ENCODE results near the gene EPHB1.
"Not testable (repeated sequence)": the region's sequence is repeated elsewhere in the genome, so short reads cannot be mapped to it uniquely, and the experiment has no call there.

EPHB1 gene

GRCh38 chr3:134970895-134971294, 175.8 kb downstream of the EPHB1 start:
- no peak overlapping the region for H3K4me3 ChIP-seq (ENCODE audit: low read depth in 1 of 2, low read length in 2 of 2)
- H3K27ac ChIP-seq (ENCODE audit: low read depth, low read length) = no peak overlapping the region
- H3K36me3 ChIP-seq (ENCODE audit: insufficient read depth, low read length) = no peaks in the 10 kb centered on the region

DNA sequence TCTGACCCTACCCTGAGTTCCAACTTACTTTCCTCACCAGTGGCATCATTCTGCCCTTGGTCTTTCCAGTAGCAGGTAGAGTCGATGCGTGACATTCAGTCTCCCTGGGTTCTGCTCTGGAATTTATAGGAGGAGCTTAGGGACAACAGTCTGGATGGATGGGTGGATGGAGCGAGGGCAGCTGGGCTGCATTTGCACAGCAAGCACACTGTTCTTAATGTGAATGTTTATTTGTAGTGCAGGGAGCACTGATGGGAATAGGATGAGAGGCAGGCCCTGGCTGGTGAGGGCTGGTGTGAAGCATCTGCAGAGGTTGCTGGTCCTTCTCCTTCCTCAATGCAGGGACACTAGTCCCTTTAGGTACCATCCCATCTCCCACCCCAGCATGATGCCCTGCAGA, 176.2 kb downstream of the EPHB1 start:
- no peak overlapping the region for H3K9ac ChIP-seq (ENCODE audit: low read length)
- H3K27ac ChIP-seq (ENCODE audit: low read depth, low read length) = no peak overlapping the region
- no peaks in the 10 kb centered on the region for H3K27me3 ChIP-seq (ENCODE audit: control insufficient read depth in 1 of 2, insufficient read depth in 2 of 2, low read length in 2 of 2)

More at GRCh38 chr3:134970895-134971294, 175.8 kb downstream of the EPHB1 start:
- no peaks in the 10 kb centered on the region for H3K9me3 ChIP-seq (ENCODE audit: low read length)
- H3K4me1 ChIP-seq (ENCODE audit: insufficient read depth, low read length) = no peaks in the 10 kb centered on the region
- no peak overlapping the region for H3K9ac ChIP-seq (ENCODE audit: low read length)
- H3K27me3 ChIP-seq (ENCODE audit: control insufficient read depth in 1 of 2, insufficient read depth in 2 of 2, low read length in 2 of 2) = no peaks in the 10 kb centered on the region

DNA sequence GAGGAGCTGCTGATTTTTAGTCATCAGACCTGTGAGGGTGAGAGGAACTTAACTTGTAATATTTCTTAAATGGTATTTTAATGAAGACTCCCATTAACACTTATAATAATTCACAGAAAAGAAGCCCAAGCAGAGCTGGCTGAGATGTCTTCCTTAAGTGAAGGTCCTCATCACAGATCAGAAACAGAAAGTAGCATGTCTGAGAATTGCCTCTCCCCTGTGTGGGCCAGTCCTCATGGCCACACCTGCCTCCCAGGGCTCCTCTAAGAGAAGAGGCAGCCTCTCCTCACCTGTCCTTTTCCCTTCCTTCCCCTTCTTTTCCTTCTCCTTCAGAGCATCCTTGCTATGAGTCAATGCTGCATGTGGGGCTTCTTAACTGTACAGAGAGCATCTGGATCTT, 176.8 kb downstream of the EPHB1 start:
- not testable (repeated sequence) for H3K9ac ChIP-seq (ENCODE audit: low read length); H3K9me3 ChIP-seq (ENCODE audit: low read length); H3K27ac ChIP-seq (ENCODE audit: low read depth, low read length); H3K36me3 ChIP-seq (ENCODE audit: insufficient read depth, low read length); H3K27me3 ChIP-seq (ENCODE audit: control insufficient read depth in 1 of 2, insufficient read depth in 2 of 2, low read length in 2 of 2); H3K4me3 ChIP-seq (ENCODE audit: low read depth in 1 of 2, low read length in 2 of 2); H3K4me1 ChIP-seq (ENCODE audit: insufficient read depth, low read length)

More for the DNA sequence above, 176.2 kb downstream of the EPHB1 start:
- H3K4me1 ChIP-seq (ENCODE audit: insufficient read depth, low read length) = no peaks in the 10 kb centered on the region
- no peaks in the 10 kb centered on the region for H3K9me3 ChIP-seq (ENCODE audit: low read length)
- H3K4me3 ChIP-seq (ENCODE audit: low read depth in 1 of 2, low read length in 2 of 2) = no peak overlapping the region
- no peaks in the 10 kb centered on the region for H3K36me3 ChIP-seq (ENCODE audit: insufficient read depth, low read length)

DNA sequence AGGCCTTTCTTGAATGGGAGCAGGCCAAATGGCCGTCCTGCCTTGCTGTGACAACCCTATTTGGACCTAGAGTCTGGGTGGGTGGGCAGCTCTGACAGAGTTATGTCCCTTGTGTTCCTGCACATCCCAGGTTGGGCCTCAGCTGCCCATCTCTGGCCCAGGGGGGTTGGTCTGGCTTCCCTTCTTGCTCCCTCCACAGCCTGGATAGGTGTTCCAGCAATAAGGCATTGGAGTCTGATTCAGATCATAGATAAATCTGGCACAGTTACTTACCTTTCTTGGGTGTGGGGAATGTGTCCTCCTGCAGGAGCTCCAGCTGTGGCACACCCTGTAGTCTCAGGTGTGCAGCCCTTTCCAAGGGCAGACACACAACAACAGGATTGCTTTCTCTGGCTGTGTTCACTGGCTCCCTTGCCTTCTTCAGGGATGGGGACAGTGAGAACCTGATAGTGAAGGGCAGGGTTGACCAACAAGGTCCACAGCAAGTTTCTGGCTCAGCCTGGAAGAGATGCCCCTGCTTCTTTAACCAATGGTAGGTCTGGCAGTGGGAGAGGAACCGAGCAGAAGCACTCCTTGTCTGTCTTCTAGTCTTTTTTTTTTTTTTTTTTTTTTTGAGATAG, 177.9 kb downstream of the EPHB1 start:
- Histone ChIP-seq H3K9ac (ENCODE audit: low read length) (no peak overlapping the region), H3K36me3 (ENCODE audit: insufficient read depth, low read length) (no peaks in the 10 kb centered on the region), H3K4me1 (ENCODE audit: insufficient read depth, low read length) (no peaks in the 10 kb centered on the region), H3K4me3 (ENCODE audit: low read depth in 1 of 2, low read length in 2 of 2) (no peak overlapping the region), H3K9me3 (ENCODE audit: low read length) (no peaks in the 10 kb centered on the region), H3K27me3 (ENCODE audit: control insufficient read depth in 1 of 2, insufficient read depth in 2 of 2, low read length in 2 of 2) (no peaks in the 10 kb centered on the region), H3K27ac (ENCODE audit: low read depth, low read length) (no peak overlapping the region)

DNA sequence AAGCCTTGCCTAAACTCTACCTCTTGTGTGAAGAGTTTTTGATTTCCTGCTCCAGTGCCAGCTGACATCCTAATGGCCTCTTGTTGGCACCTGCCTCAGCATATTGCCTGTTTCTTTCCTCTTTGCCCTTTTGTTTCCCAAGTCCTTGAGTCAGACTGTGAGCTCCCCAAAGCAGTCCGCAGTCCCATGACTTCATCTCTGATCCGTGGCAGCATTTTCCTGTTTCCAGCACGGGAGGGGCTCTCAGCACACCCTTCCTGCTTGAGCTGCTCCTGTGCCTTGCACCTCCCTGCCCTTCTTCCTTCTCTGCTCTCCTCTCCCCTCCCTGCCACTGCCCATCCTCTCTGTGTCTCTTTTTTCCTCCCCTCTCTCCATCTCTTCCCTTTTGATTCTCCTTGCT, 179.6 kb downstream of the EPHB1 start:
- no peaks in the 10 kb centered on the region for H3K27me3 ChIP-seq (ENCODE audit: control insufficient read depth in 1 of 2, insufficient read depth in 2 of 2, low read length in 2 of 2)
- no peak overlapping the region for H3K27ac ChIP-seq (ENCODE audit: low read depth, low read length)
- no peak overlapping the region for H3K9ac ChIP-seq (ENCODE audit: low read length)
- H3K9me3 ChIP-seq (ENCODE audit: low read length) = no peaks in the 10 kb centered on the region
- no peaks in the 10 kb centered on the region for H3K4me1 ChIP-seq (ENCODE audit: insufficient read depth, low read length)
- H3K36me3 ChIP-seq (ENCODE audit: insufficient read depth, low read length) = no peaks in the 10 kb centered on the region
- no peak overlapping the region for H3K4me3 ChIP-seq (ENCODE audit: low read depth in 1 of 2, low read length in 2 of 2)

- H3K4me1 ChIP-seq (ENCODE audit: insufficient read depth, low read length) = no peaks in the 10 kb centered on the region
- no peaks in the 10 kb centered on the region for H3K9me3 ChIP-seq (ENCODE audit: low read length)
- H3K27me3 ChIP-seq (ENCODE audit: control insufficient read depth in 1 of 2, insufficient read depth in 2 of 2, low read length in 2 of 2) = no peaks in the 10 kb centered on the region
These were observed 181.9 kb downstream of the EPHB1 start for GRCh38 chr3:134976948-134977347.

GRCh38 chr3:134978658-134979057, 183.6 kb downstream of the EPHB1 start:
- H3K9me3 ChIP-seq (ENCODE audit: low read length) = no peaks in the 10 kb centered on the region
- H3K36me3 ChIP-seq (ENCODE audit: insufficient read depth, low read length) = no peaks in the 10 kb centered on the region
- H3K9ac ChIP-seq (ENCODE audit: low read length) = no peak overlapping the region

More at GRCh38 chr3:134976948-134977347, 181.9 kb downstream of the EPHB1 start:
- no peak overlapping the region for H3K27ac ChIP-seq (ENCODE audit: low read depth, low read length)
- H3K9ac ChIP-seq (ENCODE audit: low read length) = no peak overlapping the region
- H3K36me3 ChIP-seq (ENCODE audit: insufficient read depth, low read length) = no peaks in the 10 kb centered on the region
- H3K4me3 ChIP-seq (ENCODE audit: low read depth in 1 of 2, low read length in 2 of 2) = no peak overlapping the region

GRCh38 chr3:134985864-134986715, 191.0 kb downstream of the EPHB1 start:
- no peak overlapping the region for H3K9ac ChIP-seq (ENCODE audit: low read length)
- H3K4me3 ChIP-seq (ENCODE audit: low read depth in 1 of 2, low read length in 2 of 2) = no peak overlapping the region
- H3K27ac ChIP-seq (ENCODE audit: low read depth, low read length) = no peak overlapping the region
- H3K27me3 ChIP-seq (ENCODE audit: control insufficient read depth in 1 of 2, insufficient read depth in 2 of 2, low read length in 2 of 2) = no peaks in the 10 kb centered on the region
- no peaks in the 10 kb centered on the region for H3K9me3 ChIP-seq (ENCODE audit: low read length)
- H3K36me3 ChIP-seq (ENCODE audit: insufficient read depth, low read length) = no peaks in the 10 kb centered on the region
- H3K4me1 ChIP-seq (ENCODE audit: insufficient read depth, low read length) = no peaks in the 10 kb centered on the region

More at GRCh38 chr3:134978658-134979057, 183.6 kb downstream of the EPHB1 start:
- no peak overlapping the region for H3K4me3 ChIP-seq (ENCODE audit: low read depth in 1 of 2, low read length in 2 of 2)
- H3K4me1 ChIP-seq (ENCODE audit: insufficient read depth, low read length) = no peaks in the 10 kb centered on the region
- H3K27ac ChIP-seq (ENCODE audit: low read depth, low read length) = no peak overlapping the region
- no peaks in the 10 kb centered on the region for H3K27me3 ChIP-seq (ENCODE audit: control insufficient read depth in 1 of 2, insufficient read depth in 2 of 2, low read length in 2 of 2)

DNA sequence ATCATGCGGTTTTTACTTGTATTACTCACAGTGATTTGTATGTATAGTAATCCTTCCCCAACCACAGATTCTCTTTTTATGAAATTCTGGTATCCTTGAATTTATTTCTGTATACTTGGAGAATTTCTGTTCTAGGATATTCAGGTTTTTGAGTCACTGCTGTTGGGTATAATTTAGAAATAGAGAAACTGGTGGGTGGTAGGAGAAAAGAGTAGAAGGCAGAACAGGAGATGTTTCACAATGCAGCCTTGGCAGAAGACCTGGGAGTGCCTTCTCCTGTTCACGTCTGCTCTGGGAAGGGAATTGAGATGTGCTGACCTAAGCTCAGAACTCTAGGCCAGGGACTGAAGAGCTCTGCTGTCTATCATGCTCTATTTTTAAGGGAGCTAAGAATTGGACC, 193.6 kb downstream of the EPHB1 start:
- Histone ChIP-seq H3K9ac (ENCODE audit: low read length) (no peak overlapping the region), H3K36me3 (ENCODE audit: insufficient read depth, low read length) (no peaks in the 10 kb centered on the region), H3K9me3 (ENCODE audit: low read length) (no peaks in the 10 kb centered on the region), H3K4me3 (ENCODE audit: low read depth in 1 of 2, low read length in 2 of 2) (no peak overlapping the region), H3K27ac (ENCODE audit: low read depth, low read length) (no peak overlapping the region), H3K27me3 (ENCODE audit: control insufficient read depth in 1 of 2, insufficient read depth in 2 of 2, low read length in 2 of 2) (no peaks in the 10 kb centered on the region), H3K4me1 (ENCODE audit: insufficient read depth, low read length) (no peaks in the 10 kb centered on the region)

GRCh38 chr3:134991003-134991402, 195.9 kb downstream of the EPHB1 start:
- no peak overlapping the region for H3K9ac ChIP-seq (ENCODE audit: low read length)
- H3K36me3 ChIP-seq (ENCODE audit: insufficient read depth, low read length) = no peaks in the 10 kb centered on the region
- no peaks in the 10 kb centered on the region for H3K9me3 ChIP-seq (ENCODE audit: low read length)
- H3K4me3 ChIP-seq (ENCODE audit: low read depth in 1 of 2, low read length in 2 of 2) = no peak overlapping the region
- H3K27me3 ChIP-seq (ENCODE audit: control insufficient read depth in 1 of 2, insufficient read depth in 2 of 2, low read length in 2 of 2) = no peaks in the 10 kb centered on the region
- H3K4me1 ChIP-seq (ENCODE audit: insufficient read depth, low read length) = no peaks in the 10 kb centered on the region
- H3K27ac ChIP-seq (ENCODE audit: low read depth, low read length) = no peak overlapping the region

DNA sequence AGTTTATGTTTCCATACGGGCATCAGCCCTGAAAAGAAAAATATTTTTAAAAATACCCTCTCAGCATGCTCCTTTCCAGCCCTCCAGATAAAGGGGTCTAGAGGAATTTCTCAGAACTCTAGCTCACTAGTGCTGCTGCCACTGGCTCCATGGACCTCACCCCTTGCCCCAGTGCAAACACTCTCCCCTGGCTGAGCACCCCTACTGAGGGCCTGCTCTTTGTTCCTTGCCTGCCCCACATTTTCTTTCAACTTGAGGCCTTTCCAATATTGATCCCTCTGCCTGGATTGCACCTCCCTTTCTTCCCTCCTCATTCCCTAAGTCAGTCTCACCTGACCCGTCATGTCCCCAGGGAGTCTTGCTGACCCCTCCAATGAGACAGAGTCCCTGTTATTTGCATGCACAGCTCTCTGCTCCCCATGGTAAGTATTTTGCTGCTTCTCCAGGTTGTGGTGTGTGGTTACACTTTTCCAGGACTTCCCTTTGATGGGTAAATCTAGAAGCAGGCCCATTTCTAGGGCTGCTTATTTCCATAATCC, 196.5 kb downstream of the EPHB1 start:
- H3K36me3 ChIP-seq (ENCODE audit: insufficient read depth, low read length) = no peaks in the 10 kb centered on the region
- H3K9me3 ChIP-seq (ENCODE audit: low read length) = no peaks in the 10 kb centered on the region
- H3K4me3 ChIP-seq (ENCODE audit: low read depth in 1 of 2, low read length in 2 of 2) = no peak overlapping the region
- H3K9ac ChIP-seq (ENCODE audit: low read length) = no peak overlapping the region
- no peak overlapping the region for H3K27ac ChIP-seq (ENCODE audit: low read depth, low read length)
- no peaks in the 10 kb centered on the region for H3K27me3 ChIP-seq (ENCODE audit: control insufficient read depth in 1 of 2, insufficient read depth in 2 of 2, low read length in 2 of 2)
- H3K4me1 ChIP-seq (ENCODE audit: insufficient read depth, low read length) = no peaks in the 10 kb centered on the region

All from muscle layer of colon (tissue), 2 donors.